Measurements from ENCODE around the gene BICD2. TPM values are rescaled to one million over a fixed set of nuclear protein-coding genes. Genes with fewer than 3 reads are reported as not detected.

Gene BICD2
- polyA plus RNA-seq, 3 donors, result 13.8 to 29.4 (median 25.6) TPM

DNA sequence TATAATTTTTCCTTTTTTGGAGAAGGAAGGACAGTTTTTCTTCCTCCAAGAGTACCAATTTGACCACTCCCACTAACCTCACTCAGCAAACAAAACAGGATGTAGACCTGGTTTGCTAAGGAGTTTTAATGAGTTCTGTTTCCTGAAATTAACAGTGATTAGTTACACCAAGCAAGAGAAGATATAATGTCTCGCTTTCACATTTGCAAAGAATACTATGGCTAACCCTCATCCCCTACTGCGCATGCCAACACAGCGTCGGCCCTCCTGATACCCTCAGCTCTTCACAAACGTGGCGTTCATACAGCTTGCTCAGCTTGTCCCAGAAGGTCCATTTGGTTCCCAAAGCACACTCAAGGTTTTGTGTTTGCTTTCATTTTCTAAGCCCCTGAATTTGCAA is 52.8 kb downstream of the BICD2 start:
- no peak overlapping the region for H2AFZ ChIP-seq (ENCODE audit: insufficient read depth, low read depth, low read length, poor library complexity, severe bottlenecking)
- no peak overlapping the region for H3K4me3 ChIP-seq (replicated peaks in 1 of 3; ENCODE audit: low read depth in 2 of 3, low read length in 3 of 3)
- peak overlapping the region; percentile 11 to 70 for H3K27ac ChIP-seq (ENCODE audit: low read depth in 1 of 2, low read length in 2 of 2)
- peaks cover 71 to 93% of the 10 kb centered on the region in 2 donors for H3K36me3 ChIP-seq (replicated peaks in 1 of 2; ENCODE audit: control insufficient read depth in 1 of 2, insufficient read depth in 2 of 2, low read length in 2 of 2)
- TF ChIP-seq, protein P1, sequence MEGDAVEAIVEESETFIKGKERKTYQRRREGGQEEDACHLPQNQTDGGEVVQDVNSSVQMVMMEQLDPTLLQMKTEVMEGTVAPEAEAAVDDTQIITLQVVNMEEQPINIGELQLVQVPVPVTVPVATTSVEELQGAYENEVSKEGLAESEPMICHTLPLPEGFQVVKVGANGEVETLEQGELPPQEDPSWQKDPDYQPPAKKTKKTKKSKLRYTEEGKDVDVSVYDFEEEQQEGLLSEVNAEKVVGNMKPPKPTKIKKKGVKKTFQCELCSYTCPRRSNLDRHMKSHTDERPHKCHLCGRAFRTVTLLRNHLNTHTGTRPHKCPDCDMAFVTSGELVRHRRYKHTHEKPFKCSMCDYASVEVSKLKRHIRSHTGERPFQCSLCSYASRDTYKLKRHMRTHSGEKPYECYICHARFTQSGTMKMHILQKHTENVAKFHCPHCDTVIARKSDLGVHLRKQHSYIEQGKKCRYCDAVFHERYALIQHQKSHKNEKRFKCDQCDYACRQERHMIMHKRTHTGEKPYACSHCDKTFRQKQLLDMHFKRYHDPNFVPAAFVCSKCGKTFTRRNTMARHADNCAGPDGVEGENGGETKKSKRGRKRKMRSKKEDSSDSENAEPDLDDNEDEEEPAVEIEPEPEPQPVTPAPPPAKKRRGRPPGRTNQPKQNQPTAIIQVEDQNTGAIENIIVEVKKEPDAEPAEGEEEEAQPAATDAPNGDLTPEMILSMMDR (IDR thresholded peaks at IDR 0.05), result no peak
- Mint-ChIP-seq H3K36me3 (peaks cover 71 to 89% of the 10 kb centered on the region in 2 donors), H3K9me3 (no peaks in the 10 kb centered on the region), H3K4me3 (peak overlapping the region; percentile 13 to 18), H3K27me3 (ENCODE audit: low read depth in 3 of 3) (no peaks in the 10 kb centered on the region), H3K27ac (peak overlapping the region in 6 of 7 donors; percentile 62 to 84 (median 76)), H3K4me1 (peaks cover 13% of the 10 kb centered on the region)
- DNase-seq, result no peak
- peaks cover 7 to 8% of the 10 kb centered on the region in 2 donors for H3K4me1 ChIP-seq (ENCODE audit: control insufficient read depth in 1 of 2, insufficient read depth in 2 of 2, low read length in 2 of 2)
- H3K9me3 ChIP-seq (replicated peaks in 1 of 2; ENCODE audit: control insufficient read depth in 1 of 2, insufficient read depth in 1 of 2, low read length in 2 of 2), result no peaks in the 10 kb centered on the region
- WGBS (ENCODE audit: insufficient coverage), result 13% methylated on average over 6 of the region's 6 CpGs
- no peaks in the 10 kb centered on the region for H3K27me3 ChIP-seq (ENCODE audit: control insufficient read depth in 2 of 2, insufficient read depth in 2 of 2, low read length in 2 of 2)
- peak overlapping the region; percentile 33 for H3K4me2 ChIP-seq (replicated peaks; ENCODE audit: extremely low read depth, low read length, poor library complexity, severe bottlenecking)
- H4K20me1 ChIP-seq (ENCODE audit: insufficient read depth, low read length), result peaks cover 78% of the 10 kb centered on the region
- H3K9ac ChIP-seq (ENCODE audit: insufficient read depth, low read length, poor library complexity, severe bottlenecking), result no peak overlapping the region
- peaks cover 6% of the 10 kb centered on the region for H3K79me2 ChIP-seq (ENCODE audit: insufficient read depth, low read length)
- intact Hi-C loops (cut with micrococcal nuclease), result no loop called here

DNA sequence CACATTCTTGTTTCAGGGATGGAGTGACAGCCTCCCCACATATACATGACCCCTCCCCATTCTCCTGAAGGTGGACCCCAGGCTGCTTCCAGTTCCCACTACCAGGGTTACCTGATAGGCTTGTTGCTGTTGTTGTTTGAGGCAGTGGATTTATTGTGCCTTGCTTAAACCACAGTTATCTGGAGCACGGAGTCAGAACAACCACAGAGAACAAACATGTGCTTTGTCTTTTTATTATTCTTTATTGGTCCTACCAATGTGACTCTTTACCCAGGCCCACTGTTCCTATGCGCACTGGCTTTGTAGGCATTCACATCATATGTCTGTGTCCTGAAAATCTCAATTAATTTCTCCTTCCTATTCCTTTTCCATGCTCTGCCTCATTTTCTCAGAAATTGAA is 53.5 kb downstream of the BICD2 start:
- peaks cover 6% of the 10 kb centered on the region for H3K79me2 ChIP-seq (ENCODE audit: insufficient read depth, low read length)
- no peak for DNase-seq
- peaks cover 7 to 8% of the 10 kb centered on the region in 2 donors for H3K4me1 ChIP-seq (ENCODE audit: control insufficient read depth in 1 of 2, insufficient read depth in 2 of 2, low read length in 2 of 2)
- WGBS (ENCODE audit: insufficient coverage), result 75% methylated on average over 1 of the region's 2 CpGs
- intact Hi-C loops (cut with micrococcal nuclease), result no loop called here
- no peaks in the 10 kb centered on the region for H3K27me3 ChIP-seq (ENCODE audit: control insufficient read depth in 2 of 2, insufficient read depth in 2 of 2, low read length in 2 of 2)
- no peak overlapping the region for H3K4me3 ChIP-seq (replicated peaks in 1 of 3; ENCODE audit: low read depth in 2 of 3, low read length in 3 of 3)
- Mint-ChIP-seq H3K9me3 (no peaks in the 10 kb centered on the region), H3K4me3 (no peak overlapping the region), H3K4me1 (peaks cover 13% of the 10 kb centered on the region), H3K27ac (peak overlapping the region in 1 of 7 donors; percentile 5), H3K27me3 (ENCODE audit: low read depth in 3 of 3) (no peaks in the 10 kb centered on the region), H3K36me3 (peaks cover 73 to 86% of the 10 kb centered on the region in 2 donors)
- H3K9ac ChIP-seq (ENCODE audit: insufficient read depth, low read length, poor library complexity, severe bottlenecking), result no peak overlapping the region
- peaks cover 70 to 93% of the 10 kb centered on the region in 2 donors for H3K36me3 ChIP-seq (replicated peaks in 1 of 2; ENCODE audit: control insufficient read depth in 1 of 2, insufficient read depth in 2 of 2, low read length in 2 of 2)
- no peak overlapping the region for H2AFZ ChIP-seq (ENCODE audit: insufficient read depth, low read depth, low read length, poor library complexity, severe bottlenecking)
- peaks cover 78% of the 10 kb centered on the region for H4K20me1 ChIP-seq (ENCODE audit: insufficient read depth, low read length)
- no peak overlapping the region for H3K4me2 ChIP-seq (replicated peaks; ENCODE audit: extremely low read depth, low read length, poor library complexity, severe bottlenecking)
- TF ChIP-seq, protein P1 (IDR thresholded peaks at IDR 0.05), result no peak
- peak overlapping the region in 1 of 2 donors; percentile 2 for H3K27ac ChIP-seq (ENCODE audit: low read depth in 1 of 2, low read length in 2 of 2)
- no peaks in the 10 kb centered on the region for H3K9me3 ChIP-seq (replicated peaks in 1 of 2; ENCODE audit: control insufficient read depth in 1 of 2, insufficient read depth in 1 of 2, low read length in 2 of 2)
